Putamen (tissue), 1 donor: ENCODE results near the gene PRKAR1B.

Experiments used
- DNase-seq: peaks from one replicate; pipeline ENCODE4 v3.0.0-alpha.2; 2016; ENCODE audit warnings: low spot score

PRKAR1B gene

DNA sequence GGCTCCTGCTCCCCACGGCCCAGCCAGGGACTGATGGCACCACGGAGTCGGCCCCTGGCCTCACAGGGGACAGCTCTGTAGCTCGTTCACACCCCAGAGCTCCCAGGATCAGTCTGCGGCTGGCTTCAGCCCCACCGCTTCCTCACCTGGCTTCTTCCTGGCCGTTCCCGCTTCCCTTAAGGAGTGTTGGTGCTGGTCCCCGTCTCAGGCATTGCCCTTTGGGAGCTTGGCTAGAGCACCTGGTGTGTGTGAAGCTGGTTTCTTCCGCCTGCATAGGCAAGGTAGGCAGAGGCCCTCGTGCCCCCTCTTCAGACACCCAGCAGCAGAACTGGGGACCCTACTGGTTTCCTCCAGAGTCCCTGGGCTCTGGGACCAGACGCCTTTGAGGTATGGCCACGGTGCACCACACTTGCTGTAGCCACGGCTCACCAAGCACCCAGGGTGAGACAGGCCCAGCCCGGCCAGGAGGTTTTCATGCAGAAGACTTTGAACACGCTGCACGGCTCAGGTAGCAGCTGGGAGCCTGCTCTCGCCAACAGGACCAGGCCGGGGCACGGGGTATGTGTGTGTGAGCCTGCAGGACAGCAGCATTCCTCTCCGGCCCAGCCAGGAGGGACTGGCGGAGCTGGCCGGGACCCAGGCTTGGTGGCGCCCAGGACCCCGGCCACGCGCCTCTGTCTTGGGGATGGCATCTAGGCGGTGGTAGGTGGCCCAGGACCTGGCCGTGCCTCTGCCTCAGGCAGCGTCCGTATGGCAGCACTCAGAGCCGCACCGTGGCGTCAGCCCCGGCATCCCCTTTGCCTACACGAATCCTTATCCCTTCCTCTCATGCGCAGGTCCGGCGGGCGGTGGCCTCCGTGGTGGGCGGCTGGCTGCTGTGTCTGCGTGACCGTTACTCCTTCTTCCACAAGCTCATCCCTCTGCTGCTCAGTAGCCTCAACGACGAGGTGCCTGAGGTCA, 13.2 kb upstream of the PRKAR1B start:
- no peak for DNase-seq

DNA sequence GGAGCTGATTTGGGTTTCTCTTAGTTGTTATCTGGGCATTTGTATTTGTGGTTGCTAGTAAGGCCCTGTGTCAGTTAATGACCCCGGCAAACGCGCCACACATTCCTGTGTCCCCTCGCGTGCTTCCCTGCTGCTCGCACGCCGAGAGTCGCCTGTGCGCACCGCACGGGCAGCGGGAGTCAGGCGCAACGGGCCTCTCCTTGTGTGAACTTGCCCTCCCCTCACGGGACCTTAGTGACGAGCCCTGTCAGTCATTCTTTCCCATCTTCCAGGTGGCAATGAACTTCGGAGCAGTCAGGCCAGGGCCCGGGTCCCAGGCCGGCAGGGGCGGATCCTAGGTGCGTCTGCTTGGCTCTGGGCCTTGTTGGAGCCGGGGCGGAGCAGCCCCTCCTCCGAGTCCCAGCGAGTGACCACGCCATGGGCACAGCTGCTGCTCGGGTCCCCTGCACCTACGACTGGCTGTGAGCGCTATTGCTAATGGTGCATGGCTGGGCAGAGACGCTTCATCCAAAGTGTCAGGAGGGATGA, 12.4 kb upstream of the PRKAR1B start:
- no peak for DNase-seq

DNA sequence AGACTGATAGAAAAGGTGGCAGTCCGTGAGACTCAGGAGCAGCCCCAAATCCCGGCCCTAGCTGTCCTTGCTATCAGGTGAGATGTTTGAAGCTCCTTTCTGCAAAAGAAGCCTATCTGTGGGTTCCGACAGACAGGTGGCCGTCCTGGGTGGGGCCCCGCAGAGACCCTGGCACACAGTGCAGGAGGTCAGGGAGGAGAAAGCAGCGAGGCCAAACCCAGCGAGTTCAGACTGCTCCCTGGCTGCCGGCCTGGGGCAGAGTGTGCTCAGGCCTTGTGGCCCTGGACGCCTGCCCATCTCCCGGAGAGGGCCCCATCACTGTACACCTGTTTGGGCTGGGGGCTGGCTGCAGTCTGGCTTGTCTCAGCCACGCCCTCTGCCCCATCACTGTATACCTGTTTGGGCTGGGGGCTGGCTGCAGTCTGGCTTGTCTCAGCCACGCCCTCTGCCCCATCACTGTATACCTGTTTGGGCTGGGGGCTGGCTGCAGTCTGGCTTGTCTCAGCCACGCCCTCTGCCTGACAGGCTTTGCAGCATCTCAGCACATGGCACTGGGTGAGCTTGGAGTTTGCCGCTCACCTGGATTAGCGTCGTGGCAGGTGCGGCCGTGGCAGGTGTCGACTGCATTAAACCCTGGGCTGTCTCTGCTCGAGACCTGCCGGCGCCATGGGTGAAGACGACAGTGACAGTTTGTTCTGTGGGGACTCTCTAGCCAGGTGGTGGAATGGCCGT, 11.8 kb upstream of the PRKAR1B start:
- no peak for DNase-seq

DNA sequence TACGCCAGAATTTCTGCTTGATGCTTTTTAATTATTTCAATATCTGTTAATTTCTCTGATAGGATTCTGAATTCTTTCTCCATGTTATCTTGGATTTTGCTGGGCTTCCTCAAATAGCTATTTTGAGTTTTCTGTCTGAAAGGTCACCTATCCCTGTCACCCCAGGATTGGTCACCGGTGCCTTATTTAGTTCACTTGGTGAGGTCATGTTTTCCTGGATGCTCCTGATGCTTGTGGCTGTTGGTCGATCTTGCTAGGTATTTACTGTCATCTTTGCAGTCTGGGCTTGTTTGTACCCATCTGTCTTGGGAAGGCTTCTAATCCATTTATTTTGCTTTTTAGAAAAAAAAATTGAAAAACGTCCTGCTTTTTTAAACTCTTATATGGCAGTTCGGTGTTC, 11.2 kb upstream of the PRKAR1B start:
- DNase-seq, result no peak

DNA sequence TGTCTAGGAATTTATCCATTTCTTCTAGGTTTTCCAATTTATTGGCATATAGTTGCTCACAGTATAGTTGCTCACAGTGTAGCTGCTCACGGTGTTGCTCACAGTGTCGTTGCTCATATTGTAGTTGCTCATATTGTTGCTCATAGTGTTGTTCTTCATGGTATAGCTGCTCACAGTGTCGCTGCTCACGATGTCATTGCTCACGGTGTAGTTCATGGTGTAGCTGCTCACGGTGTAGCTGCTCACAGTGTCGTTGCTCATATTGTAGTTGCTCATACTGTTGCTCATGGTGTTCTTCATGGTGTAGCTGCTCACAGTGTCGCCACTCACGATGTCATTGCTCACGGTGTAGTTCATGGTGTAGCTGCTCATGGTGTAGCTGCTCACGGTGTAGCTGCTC, 7.7 kb upstream of the PRKAR1B start:
- DNase-seq, result no peak

DNA sequence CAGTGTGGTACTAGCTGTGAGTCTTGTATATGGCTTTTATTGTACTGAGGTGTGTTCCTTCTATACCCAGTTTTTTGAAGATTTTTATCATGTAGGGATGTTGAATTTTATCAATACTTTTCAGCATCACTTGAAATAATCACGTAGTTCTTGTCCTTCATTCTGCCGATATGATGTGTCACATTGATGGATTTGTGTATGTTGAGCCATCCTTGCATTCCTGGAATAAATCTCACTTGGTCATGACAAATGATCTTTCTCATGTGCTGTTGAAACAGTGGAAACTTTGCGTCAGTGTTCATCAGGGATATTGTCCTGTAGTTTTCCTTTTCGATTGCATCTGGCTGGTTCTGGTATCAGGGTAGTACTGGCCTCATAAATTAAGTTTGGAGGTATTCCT, 7.1 kb upstream of the PRKAR1B start:
- DNase-seq, result no peak

DNA sequence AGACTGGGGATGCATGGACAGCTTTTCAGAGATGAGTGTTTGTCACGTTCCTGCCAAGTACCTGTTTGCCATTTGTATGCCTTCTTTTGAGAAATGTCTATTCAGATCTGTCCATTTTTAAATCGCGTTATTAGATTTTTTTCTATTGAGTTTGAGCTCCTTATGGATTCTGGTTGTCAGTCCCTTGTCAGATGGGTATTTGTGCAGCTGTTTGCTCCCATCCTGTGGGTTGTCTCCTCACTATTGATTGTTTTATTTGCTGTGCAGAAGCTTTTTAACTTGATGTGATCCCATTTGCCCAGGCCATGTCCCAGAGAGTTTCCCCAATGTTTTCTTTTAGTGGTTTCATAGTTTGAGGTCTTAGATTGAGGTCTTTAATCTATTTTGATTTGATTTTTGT, 5.5 kb upstream of the PRKAR1B start:
- no peak for DNase-seq

DNA sequence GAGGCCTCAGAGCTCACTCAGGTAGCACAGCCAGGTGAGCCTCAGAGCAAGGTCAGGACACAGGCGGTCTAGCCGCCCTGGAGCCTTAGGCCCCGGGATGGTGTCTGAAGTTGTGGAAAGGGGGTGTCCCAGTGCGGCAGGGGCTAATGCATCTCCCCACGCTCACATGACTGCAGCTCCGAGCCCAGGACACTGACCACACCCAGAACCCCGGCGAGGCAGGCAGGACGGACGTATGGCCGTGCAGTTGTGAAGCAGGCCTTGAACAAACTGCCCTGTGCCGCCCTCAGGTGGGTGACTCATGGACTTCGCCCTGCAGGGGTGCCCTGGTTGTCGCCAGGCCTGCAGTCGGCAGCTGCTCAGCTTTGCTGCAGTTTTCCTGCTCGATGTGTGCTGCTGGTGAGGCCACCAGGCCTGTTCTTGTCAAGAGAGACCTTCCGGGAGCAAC, 5.0 kb upstream of the PRKAR1B start:
- no peak for DNase-seq

DNA sequence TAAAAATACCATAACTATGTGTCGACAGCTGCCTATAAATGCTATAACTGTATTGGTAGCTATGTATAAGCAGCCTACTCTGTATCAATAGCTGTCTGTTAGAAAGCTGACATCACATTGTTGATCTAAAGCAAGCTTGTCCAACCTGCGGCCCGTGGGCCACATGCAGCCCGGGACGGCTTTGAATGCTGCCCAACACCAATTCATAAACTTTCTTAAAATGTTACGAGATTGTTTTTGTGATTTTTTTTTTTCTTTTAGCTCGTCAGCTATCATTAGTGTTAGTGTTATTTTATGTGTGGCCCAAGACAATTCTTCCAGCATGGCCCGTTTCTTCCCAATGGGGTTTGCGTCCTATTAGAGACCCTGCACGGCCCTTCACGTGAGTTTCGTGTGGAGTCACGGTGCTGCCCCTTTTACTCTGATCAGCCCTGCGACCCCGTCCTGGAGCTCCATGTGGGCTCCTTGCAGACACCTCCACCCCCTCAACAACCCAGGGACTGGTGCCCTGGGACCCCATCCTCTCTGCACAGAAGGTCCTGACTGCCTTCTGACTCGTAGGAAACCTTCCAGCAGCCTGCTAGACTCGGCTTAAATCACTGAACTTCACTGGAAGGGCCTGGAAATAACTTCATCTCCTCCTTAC, 4.5 kb upstream of the PRKAR1B start:
- no peak for DNase-seq

DNA sequence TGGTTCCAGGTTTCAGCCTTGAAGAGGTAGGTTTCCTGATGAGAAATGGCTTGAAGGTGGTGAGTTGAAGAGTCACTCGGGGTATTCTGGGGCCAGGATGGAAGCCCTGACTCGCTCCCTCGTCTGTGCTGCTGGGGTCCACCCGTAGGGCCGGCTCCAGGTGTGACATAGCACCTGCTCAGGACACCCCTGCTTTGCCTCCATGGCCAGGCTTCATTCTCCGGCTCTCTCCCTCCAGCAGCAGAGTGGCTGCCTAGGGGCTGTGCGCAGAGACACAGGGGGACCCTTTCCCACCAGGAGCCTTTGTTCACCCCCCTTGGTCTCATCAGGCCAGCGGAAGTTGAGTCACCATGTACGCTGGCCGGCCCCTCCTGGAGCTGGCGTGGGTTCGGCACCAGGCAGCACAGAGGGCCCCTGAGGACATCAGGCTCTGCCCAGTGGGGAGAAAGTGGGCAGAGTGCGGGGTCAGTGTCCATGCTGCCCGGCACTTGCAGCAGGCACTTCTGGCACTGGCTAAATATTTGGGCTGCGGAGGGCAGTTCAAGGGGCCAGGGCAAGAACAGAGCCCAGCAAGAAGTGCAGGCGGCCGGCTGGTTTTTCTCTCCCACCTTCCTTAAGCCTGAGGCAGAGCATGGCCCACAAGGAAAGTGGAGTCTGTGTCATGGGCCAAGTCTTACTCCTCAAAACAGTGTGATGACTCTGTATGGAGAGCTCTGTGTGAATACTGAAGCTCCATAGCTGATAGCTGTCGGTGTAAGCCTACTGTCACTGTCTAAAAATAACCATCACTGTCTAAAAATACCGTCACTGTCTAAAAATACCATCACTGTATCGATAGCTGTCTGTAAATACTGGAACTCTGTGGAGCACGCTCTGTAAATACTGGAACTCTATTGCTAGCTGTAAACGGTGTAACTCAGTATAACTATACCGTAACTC, 3.7 kb upstream of the PRKAR1B start:
- DNase-seq, result peak; percentile 16

DNA sequence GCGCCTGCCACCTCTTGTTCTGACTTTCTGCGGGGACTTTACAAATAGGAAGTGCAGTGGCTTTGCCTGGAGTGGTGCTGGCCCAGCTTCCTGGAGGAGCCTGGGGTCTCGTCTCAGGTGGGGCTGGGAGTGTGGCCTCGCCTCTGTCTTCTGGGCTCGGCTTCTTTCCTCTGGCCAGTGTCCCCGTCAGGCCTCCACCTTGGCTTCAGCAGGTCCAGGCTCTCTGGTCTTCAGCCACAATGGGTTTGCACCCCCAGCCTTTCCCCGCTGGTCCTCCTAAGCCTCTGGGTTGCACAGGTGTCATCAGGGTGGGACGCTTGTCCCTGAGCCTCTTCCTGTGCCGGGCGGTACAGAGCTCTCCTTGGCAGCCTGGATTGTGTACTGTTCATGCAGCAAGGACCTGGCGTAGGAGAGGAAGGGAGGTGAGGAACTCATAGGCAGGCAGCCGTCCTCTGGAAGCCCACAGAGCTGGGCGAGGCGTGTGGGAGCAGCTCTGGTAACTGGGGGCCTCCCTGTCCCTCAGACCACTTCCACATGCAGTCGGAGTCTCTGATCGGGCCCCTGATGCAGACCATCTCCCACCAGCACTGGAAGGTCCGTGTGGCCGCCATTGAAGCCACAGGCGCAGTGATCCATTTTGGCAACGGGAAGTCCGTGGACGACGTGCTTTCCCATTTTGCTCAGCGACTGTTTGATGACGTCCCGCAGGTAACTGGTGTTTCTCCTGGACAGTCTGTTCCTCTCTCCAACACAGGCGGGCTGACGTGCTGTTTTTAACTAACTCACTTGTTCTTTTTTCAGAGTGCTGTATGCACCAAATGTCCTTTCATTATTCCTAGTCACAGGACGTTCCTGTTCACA, 2.3 kb upstream of the PRKAR1B start:
- DNase-seq, result no peak

DNA sequence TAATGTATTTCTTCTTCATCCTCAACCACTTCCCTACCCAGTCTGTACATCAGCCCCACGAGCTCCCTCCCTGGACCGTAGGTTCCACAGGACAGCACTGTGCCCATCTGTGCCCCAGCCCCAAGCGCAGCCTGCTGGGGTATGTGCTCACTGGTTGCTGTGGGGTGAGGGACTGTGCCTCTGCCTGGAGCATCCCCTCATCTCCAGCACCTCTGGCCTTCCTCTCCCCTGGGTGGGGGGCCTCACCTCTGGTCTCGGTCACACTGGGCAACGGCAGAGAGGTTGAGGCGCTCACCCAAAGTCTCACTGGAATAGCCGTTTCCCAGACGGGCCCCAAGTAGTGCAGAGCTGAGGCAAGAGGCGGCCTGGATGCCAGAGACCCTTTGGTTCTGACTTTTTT, 1.5 kb upstream of the PRKAR1B start:
- DNase-seq, result no peak

DNA sequence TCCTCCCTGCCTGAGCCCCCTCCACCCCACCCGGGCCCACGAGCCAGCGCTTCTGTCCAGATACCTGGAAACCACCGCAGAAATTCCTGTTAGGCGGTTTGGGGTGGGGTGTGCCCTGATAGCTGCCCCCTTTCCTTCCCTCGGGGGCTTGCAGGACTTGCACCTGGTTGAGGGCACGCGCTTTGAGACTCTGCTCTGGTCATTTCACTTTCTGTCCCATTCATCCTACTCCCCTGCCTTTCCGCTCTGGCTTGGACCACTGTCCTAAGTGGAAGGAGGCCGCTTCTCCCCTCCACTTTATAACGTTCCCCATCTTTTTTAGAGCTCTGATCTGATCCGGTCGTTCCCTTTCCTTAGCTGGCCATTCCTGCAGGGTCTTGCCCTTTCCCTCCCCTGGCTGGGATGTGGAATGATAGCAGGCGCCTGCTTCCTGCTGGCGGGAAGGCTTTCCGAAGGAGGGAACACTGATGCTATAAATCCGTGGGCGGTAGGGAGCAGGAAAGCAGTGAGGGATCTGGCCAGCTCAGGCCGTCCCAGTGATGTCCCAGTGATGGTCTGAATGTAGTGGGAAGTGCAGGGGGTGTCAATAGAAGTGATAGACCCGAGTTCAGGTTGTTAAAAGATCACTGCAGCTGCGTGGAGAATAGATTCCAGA, 852 bp upstream of the PRKAR1B start:
- no peak for DNase-seq

DNA sequence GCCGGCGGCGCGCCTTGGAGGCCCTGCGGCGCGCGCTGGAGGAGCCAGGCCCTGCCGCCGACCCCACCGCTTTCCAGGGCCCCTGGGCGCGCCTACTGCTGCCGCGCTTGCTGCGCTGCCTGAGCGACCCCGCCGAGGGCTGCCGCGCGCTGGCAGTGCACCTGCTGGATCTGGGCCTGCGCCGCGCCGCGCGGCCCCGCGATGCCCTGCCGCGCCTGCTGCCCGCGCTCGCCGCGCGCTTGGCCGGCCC, 302 bp downstream of the PRKAR1B start:
- no peak for DNase-seq

DNA sequence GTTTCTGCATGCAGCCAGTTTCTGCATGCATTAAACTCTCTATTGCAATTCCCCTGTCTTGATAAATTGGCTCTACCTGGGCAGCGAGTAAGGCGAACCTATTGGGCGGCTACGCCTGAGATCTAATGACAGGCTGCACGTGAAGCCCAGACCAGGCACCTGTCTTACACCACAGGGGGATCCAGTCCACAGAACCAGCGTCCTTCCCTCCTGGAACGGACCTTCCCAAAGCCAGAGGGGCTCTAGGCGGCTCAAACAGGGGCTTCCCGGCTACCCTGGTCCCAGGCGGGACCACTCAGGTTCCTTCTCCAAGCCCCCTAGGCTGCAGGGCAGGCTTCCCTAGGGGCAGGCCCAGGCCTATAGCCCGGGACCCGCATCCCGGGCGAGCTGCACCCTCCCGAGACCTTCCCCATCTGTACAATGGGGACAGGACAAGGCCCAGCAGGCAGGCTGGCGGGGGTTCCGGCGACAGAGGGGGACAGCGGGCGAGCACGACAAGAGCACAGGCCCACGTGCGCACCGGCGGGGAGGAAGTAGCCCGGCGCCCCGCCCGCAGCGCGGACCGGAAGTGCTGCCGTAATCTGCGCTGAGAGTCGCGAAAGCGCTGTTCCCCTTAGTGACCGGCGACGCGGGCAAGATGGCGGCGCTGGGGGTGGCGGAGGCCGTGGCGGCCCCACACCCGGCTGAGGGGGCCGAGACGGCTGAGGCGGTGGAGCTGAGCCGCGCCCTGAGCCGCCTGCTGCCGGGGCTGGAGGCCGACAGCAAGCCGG, 812 bp downstream of the PRKAR1B start, which contains the start of gene DNAAF5:
DNAAF5 (plus strand) TSS at position 616 of the 770 bp plus-strand sequence; CDS start at position 638, 22 bp downstream.
- peak; percentile 81 for DNase-seq

DNA sequence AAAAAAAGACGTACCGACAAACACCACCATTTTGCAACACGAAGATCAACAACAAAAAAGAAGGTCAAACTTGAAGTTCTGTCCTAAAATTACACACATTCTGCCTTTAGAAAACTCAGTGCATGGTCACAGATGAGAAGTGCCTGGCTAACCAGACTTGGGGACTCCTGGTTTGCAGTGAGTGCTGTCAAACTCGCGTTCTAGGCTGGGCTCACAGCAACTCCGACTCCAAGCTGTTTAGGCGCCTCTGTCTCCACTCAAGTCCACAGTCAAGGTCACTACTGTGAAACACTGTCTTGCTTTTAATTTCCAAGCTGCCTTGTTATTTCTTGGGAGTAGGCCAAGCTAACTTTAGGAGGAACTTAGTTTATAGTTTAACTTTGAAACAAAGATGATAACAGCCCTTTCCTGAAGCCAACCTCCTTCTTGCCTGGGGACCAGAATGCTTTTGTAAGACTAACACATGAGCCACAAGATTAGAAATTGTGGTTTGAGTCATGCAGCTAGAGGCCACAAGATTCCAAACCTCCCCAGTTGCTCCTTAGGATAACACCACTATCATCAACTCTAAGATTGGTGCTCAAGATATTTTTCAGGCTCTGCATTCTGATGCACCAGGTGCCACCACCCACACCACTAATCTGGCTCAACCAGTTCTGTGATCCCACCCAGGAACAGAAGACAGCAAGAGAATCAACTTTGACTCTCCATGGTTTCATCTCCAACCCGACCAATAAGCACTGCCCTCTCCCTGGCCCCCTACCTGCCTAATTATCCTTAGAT, 1.7 kb downstream of the PRKAR1B start:
- no peak for DNase-seq

DNA sequence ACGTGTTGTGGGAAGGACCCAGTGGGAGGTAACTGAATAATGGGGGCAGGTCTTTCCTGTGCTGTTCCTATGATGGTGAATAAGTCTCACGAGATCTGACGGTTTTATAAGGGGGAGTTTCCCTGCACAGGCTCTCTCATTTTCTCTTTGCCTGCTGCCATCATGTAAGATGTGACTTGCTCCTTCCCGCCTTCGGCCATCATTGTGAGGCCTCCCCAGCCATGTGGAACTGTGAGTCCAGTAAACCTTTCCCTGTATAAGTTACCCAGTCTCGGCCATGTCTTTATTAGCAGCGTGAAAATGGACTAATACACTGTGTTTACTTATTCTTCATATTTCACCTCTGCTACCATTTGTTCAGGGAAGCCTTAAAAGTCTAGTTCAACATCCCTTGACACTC, 2.8 kb downstream of the PRKAR1B start:
- DNase-seq, result no peak

DNA sequence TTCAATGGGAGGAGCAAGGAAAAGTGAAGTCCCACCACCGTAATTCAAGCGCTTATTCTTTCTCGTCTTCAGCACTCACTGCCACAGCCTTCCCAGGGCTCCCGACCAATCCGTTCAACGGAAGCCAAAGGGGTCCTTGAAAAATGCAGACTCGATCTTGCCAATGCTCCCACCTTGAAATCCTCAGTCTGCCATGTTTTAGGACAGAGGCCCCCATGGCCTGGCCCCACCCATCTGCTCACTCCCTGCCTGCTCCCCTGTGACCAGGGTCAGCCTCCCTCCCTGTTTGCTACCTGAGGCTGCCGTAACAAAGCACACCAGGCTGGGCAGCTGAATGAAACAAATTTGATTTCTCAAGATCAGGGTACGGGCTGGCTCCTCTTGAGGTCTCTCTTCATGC, 3.5 kb downstream of the PRKAR1B start:
- DNase-seq, result no peak
